Hematopoietic multipotent progenitor cell (in vitro differentiated cells): Measurements from ENCODE around the gene FAM221B. TPM values are rescaled to one million over a fixed set of nuclear protein-coding genes. Genes with fewer than 3 reads are reported as not detected.

Experiments used
- DNase-seq, 3 donors: peaks; one replicate each; pipeline ENCODE4 v3.0.0-alpha.2; 2011 to 2015; ENCODE audit warnings: low read depth in 2 of 3, low spot score in 2 of 3
- total RNA-seq: library from RNA; depleted of rRNA; stranded (reverse); fragments of >200 nt; gene quantifications from one replicate; pipeline ENCODE4 v1.2.3, GENCODE V29; 2012

FAM221B gene
- total RNA-seq, 1 donor: not detected

- no peak for DNase-seq
Measured at GRCh38 chr9:35793461-35793860, 35.1 kb downstream of the FAM221B start.

- no peak for DNase-seq
Measured at GRCh38 chr9:35792826-35793225, 35.7 kb downstream of the FAM221B start.

- no peak for DNase-seq
Measured at GRCh38 chr9:35792024-35792813, 36.3 kb downstream of the FAM221B start.

- no peak for DNase-seq
Measured at GRCh38 chr9:35791297-35791921, 37.1 kb downstream of the FAM221B start, which contains the start of gene NPR2. Gene NPR2 (plus strand): TSS chr9:35791591. CDS start chr9:35792409, 818 bp downstream.

- DNase-seq: peak; percentile 37 to 80 (median 57)
Measured at GRCh38 chr9:35790385-35791296, 37.9 kb downstream of the FAM221B start.

GRCh38 chr9:35790025-35790384 lies 38.5 kb downstream of the FAM221B start:
- no peak for DNase-seq

- no peak for DNase-seq
Measured at GRCh38 chr9:35789541-35789940, 39.0 kb downstream of the FAM221B start.

- DNase-seq: no peak
Measured at GRCh38 chr9:35783418-35783817, 45.1 kb downstream of the FAM221B start.

- DNase-seq: no peak
Measured at GRCh38 chr9:35781066-35781465, 47.5 kb downstream of the FAM221B start.

- no peak for DNase-seq
Measured at GRCh38 chr9:35778496-35778895, 50.0 kb downstream of the FAM221B start.

- no peak for DNase-seq
Measured at GRCh38 chr9:35776018-35776417, 52.5 kb downstream of the FAM221B start.

GRCh38 chr9:35774907-35775635 lies 53.5 kb downstream of the FAM221B start:
- no peak for DNase-seq

- DNase-seq: no peak
Measured at GRCh38 chr9:35771943-35772342, 56.6 kb downstream of the FAM221B start.

GRCh38 chr9:35771534-35771933 lies 57.0 kb downstream of the FAM221B start:
- peak in 1 of 3 donors; percentile 50 for DNase-seq

GRCh38 chr9:35771075-35771433 lies 57.5 kb downstream of the FAM221B start:
- DNase-seq: no peak

- DNase-seq: no peak
Measured at GRCh38 chr9:35769763-35770162, 58.8 kb downstream of the FAM221B start.

- DNase-seq: no peak
Measured at GRCh38 chr9:35767458-35767857, 61.1 kb downstream of the FAM221B start.

GRCh38 chr9:35766997-35767396 lies 61.5 kb downstream of the FAM221B start:
- no peak for DNase-seq
